ENCODE results near the gene CDKL2. TPM values are rescaled to one million over a fixed set of nuclear protein-coding genes. Genes with fewer than 3 reads are reported as not detected.

CDKL2 gene
- total and polyA plus RNA-seq, 2 experiments from 2014 or later = not detected

GRCh38 chr4:75555294-75556164 is 74.8 kb downstream of the CDKL2 start, which contains the start of gene ODAPH:
Gene ODAPH (plus strand): TSS chr4:75556066. CDS start chr4:75556083, 17 bp downstream.
- no peak for TF ChIP-seq EZH2 (IDR thresholded peaks at IDR 0.05; ENCODE audit: insufficient read depth, poor library complexity, severe bottlenecking)
- no peak for TF ChIP-seq EZH2phosphoT487 (IDR thresholded peaks at IDR 0.05; ENCODE audit: insufficient read depth, low read depth)
- Histone ChIP-seq H3K4me2 (ENCODE audit: unreplicated experiment) (no peak within 1 kb of the TSS), H3K79me2 (ENCODE audit: insufficient read depth) (no peaks in the 10 kb centered on the region), H3K4me1 (ENCODE audit: insufficient read depth) (no peaks in the 10 kb centered on the region), H3K4me3 (no peak within 1 kb of the TSS), H3K27ac (no peak within 1 kb of the TSS), H3K9me3 (ENCODE audit: low read depth) (no peaks in the 10 kb centered on the region), H3K36me3 (ENCODE audit: low read depth) (no peaks in the 10 kb centered on the region), H3K9ac (no peak within 1 kb of the TSS), H3F3A (ENCODE audit: insufficient read depth) (no peaks in the 10 kb centered on the region), H3K27me3 (replicated peaks; ENCODE audit: insufficient read depth) (0 out of 2 replicates have a peak, but pooled peaks cover 8% of the 10 kb centered on the region), H4K20me1 (ENCODE audit: insufficient read depth) (no peaks in the 10 kb centered on the region), H3K9me2 (ENCODE audit: insufficient read depth) (no peaks in the 10 kb centered on the region), H2AFZ (no peak within 1 kb of the TSS)
- peak; percentile 48 for DNase-seq
- in situ Hi-C loops (cut with MboI) = no loop called here
- WGBS, 2 experiments (ENCODE audit: low coverage in 1 of 2, low lambda C conversion rate in 2 of 2, missing lambda C conversion rate in 2 of 2) = 56 to 61% methylated on average over 9 of the region's 9 CpGs

DNA sequence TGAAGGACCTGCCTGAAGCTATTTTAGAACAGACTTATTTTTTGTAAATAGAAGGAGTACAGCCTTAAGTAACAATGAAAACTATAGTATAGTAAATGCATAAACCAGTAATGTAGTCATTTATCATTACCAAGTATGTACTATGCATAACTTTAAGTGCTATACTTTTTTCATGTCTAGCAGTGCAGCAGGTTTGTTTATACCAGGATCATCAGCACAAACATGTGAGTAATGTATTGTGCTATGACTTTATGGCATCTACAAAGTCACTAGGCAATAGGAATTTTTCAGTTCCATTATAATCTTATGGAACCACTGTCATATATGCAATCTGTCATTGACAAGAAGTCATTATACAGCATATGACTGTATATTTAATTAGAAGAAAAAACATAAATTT is 77.9 kb downstream of the CDKL2 start:
- Histone ChIP-seq H2AFZ (no peak overlapping the region), H3K9ac (no peak overlapping the region), H3K4me1 (ENCODE audit: insufficient read depth) (no peaks in the 10 kb centered on the region), H3F3A (ENCODE audit: insufficient read depth) (no peaks in the 10 kb centered on the region), H3K9me2 (ENCODE audit: insufficient read depth) (no peaks in the 10 kb centered on the region), H3K27ac (no peak overlapping the region), H3K79me2 (ENCODE audit: insufficient read depth) (no peaks in the 10 kb centered on the region), H3K36me3 (ENCODE audit: low read depth) (no peaks in the 10 kb centered on the region), H3K4me2 (ENCODE audit: unreplicated experiment) (no peak overlapping the region), H3K4me3 (no peak overlapping the region), H3K27me3 (replicated peaks; ENCODE audit: insufficient read depth) (no peaks in the 10 kb centered on the region), H3K9me3 (ENCODE audit: low read depth) (no peaks in the 10 kb centered on the region), H4K20me1 (ENCODE audit: insufficient read depth) (no peaks in the 10 kb centered on the region)
- DNase-seq = no peak
- no peak for TF ChIP-seq EZH2phosphoT487 (IDR thresholded peaks at IDR 0.05; ENCODE audit: insufficient read depth, low read depth)
- TF ChIP-seq EZH2 (IDR thresholded peaks at IDR 0.05; ENCODE audit: insufficient read depth, poor library complexity, severe bottlenecking) = no peak
- in situ Hi-C loops (cut with MboI) = no loop called here

DNA sequence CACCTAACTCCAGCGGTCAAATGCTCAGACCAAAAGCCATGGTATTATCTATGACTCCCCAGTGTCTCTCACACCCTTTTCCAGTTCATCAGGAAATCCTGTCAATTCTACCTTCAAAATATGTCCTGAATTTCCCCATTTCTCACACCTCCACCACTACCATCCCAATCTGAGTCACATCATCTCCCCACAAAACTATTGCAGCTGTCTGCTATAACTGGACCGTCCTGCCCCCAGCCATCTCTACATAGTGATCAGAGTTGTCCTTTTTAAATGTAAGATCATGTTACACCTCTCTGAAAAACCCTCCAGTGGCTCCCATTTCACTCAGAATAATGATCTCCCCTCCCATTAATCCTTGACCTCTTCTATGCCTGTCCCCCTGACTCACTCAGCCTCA is 81.3 kb downstream of the CDKL2 start:
- H3K9ac ChIP-seq = no peak overlapping the region
- no peak overlapping the region for H3K4me3 ChIP-seq
- WGBS, 2 experiments (ENCODE audit: low coverage in 1 of 2, low lambda C conversion rate in 2 of 2, missing lambda C conversion rate in 2 of 2) = 97% methylated on average over 2 of the region's 2 CpGs
- H3F3A ChIP-seq (ENCODE audit: insufficient read depth) = peaks cover 6% of the 10 kb centered on the region
- no peaks in the 10 kb centered on the region for H3K9me2 ChIP-seq (ENCODE audit: insufficient read depth)
- H4K20me1 ChIP-seq (ENCODE audit: insufficient read depth) = no peaks in the 10 kb centered on the region
- in situ Hi-C loops (cut with MboI) = no loop called here
- H3K27me3 ChIP-seq (replicated peaks; ENCODE audit: insufficient read depth) = no peaks in the 10 kb centered on the region
- DNase-seq = no peak
- TF ChIP-seq EZH2phosphoT487 (IDR thresholded peaks at IDR 0.05; ENCODE audit: insufficient read depth, low read depth) (no peak), EZH2 (IDR thresholded peaks at IDR 0.05; ENCODE audit: insufficient read depth, poor library complexity, severe bottlenecking) (no peak)
- H3K4me1 ChIP-seq (ENCODE audit: insufficient read depth) = 0 out of 2 replicates have a peak, but pooled peaks cover 11% of the 10 kb centered on the region
- no peaks in the 10 kb centered on the region for H3K9me3 ChIP-seq (ENCODE audit: low read depth)
- no peak overlapping the region for H3K4me2 ChIP-seq (ENCODE audit: unreplicated experiment)
- no peaks in the 10 kb centered on the region for H3K36me3 ChIP-seq (ENCODE audit: low read depth)
- H3K79me2 ChIP-seq (ENCODE audit: insufficient read depth) = no peaks in the 10 kb centered on the region
- H3K27ac ChIP-seq = no peak overlapping the region
- no peak overlapping the region for H2AFZ ChIP-seq

GRCh38 chr4:75547647-75548387 is 82.5 kb downstream of the CDKL2 start:
- Histone ChIP-seq H3K36me3 (ENCODE audit: low read depth) (no peaks in the 10 kb centered on the region), H3K79me2 (ENCODE audit: insufficient read depth) (no peaks in the 10 kb centered on the region), H3K4me2 (ENCODE audit: unreplicated experiment) (no peak overlapping the region), H3K4me3 (no peak overlapping the region), H3K27ac (no peak overlapping the region), H3K4me1 (ENCODE audit: insufficient read depth) (0 out of 2 replicates have a peak, but pooled peaks cover 23% of the 10 kb centered on the region), H3K27me3 (replicated peaks; ENCODE audit: insufficient read depth) (no peaks in the 10 kb centered on the region), H3K9ac (no peak overlapping the region), H3K9me2 (ENCODE audit: insufficient read depth) (no peaks in the 10 kb centered on the region), H2AFZ (no peak overlapping the region), H4K20me1 (ENCODE audit: insufficient read depth) (no peaks in the 10 kb centered on the region), H3F3A (ENCODE audit: insufficient read depth) (peaks cover 18% of the 10 kb centered on the region), H3K9me3 (ENCODE audit: low read depth) (no peaks in the 10 kb centered on the region)
- in situ Hi-C loops (cut with MboI) = no loop called here
- no peak for TF ChIP-seq EZH2phosphoT487 (IDR thresholded peaks at IDR 0.05; ENCODE audit: insufficient read depth, low read depth)
- TF ChIP-seq EZH2 (IDR thresholded peaks at IDR 0.05; ENCODE audit: insufficient read depth, poor library complexity, severe bottlenecking) = no peak
- 73 to 78% methylated on average over 15 of the region's 15 CpGs for WGBS, 2 experiments (ENCODE audit: low coverage in 1 of 2, low lambda C conversion rate in 2 of 2, missing lambda C conversion rate in 2 of 2)
- DNase-seq = peak; percentile 20
